ENCODE data around the gene NUDT4.

DNA sequence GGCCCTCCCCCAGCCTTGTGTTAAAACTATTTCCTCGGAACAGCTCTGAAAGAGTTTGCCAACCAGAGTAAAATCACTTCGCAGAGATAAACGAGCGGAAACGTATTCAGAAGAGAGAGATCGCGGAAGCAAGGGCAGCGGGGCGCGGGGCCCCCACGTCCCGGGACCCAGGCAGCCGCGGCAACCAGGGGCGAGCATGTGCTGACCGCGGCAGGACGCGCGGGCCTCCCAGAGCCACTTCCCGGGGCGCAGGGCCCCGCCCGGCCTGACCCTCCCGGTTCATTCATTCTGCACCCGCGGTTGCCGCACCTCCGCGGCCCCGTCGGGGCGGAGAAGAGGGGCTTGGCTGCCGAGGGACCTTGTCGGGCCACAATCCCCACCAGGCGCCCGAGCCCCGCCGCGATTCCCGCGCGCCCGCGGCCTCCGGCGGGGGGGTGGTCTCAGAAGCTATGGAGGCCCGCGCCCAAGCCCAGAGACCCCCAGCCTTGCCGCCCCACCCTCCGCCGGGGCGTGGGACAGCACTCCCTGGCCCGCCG, 63.4 kb downstream of the NUDT4 start:
- TF ChIP-seq TAF1 (IDR thresholded peaks at IDR 0.05; ENCODE audit: borderline replicate concordance, low read depth, low read length) (no peak), POLR2A (IDR thresholded peaks at IDR 0.05; ENCODE audit: low read depth, low read length) (no peak), POLR2AphosphoS5 (IDR thresholded peaks at IDR 0.05; ENCODE audit: low read depth, low read length) (no peak)

All from GM12892 (cell line).